ENCODE measurements around the gene WDR35.
"Not testable (repeated sequence)": the region's sequence is repeated elsewhere in the genome, so short reads cannot be mapped to it uniquely, and the experiment has no call there.

WDR35 gene

DNA sequence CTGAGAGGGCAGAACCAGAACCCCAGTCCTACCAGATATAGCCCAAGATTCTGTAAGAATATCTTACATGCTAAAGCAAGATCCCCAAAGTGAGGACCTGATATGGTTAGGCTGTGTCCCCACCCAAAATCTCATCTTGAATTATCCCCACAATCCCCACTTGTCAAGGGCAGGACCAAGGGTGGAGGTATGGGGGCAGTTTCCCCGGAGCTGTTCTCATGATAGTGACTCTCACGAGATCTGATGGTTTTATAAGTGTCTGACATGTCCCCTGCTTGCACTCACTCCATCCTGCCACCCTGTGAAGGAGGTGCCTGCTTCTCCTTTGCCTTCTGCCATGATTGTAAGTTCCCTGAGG, 108.0 kb downstream of the WDR35 start:
- Histone ChIP-seq H3K36me3 (no peaks in the 10 kb centered on the region), H3K27ac (no peak overlapping the region), H3K4me1 (ENCODE audit: control insufficient read depth in 1 of 2, insufficient read depth in 1 of 2, low read depth in 1 of 2, low read length in 1 of 2) (no peaks in the 10 kb centered on the region), H3K27me3 (peaks cover 4% of the 10 kb centered on the region), H3K9me3 (no peaks in the 10 kb centered on the region), H3K4me3 (ENCODE audit: low read depth in 1 of 2, low read length in 1 of 2) (no peak overlapping the region)
- TF ChIP-seq, protein P1, sequence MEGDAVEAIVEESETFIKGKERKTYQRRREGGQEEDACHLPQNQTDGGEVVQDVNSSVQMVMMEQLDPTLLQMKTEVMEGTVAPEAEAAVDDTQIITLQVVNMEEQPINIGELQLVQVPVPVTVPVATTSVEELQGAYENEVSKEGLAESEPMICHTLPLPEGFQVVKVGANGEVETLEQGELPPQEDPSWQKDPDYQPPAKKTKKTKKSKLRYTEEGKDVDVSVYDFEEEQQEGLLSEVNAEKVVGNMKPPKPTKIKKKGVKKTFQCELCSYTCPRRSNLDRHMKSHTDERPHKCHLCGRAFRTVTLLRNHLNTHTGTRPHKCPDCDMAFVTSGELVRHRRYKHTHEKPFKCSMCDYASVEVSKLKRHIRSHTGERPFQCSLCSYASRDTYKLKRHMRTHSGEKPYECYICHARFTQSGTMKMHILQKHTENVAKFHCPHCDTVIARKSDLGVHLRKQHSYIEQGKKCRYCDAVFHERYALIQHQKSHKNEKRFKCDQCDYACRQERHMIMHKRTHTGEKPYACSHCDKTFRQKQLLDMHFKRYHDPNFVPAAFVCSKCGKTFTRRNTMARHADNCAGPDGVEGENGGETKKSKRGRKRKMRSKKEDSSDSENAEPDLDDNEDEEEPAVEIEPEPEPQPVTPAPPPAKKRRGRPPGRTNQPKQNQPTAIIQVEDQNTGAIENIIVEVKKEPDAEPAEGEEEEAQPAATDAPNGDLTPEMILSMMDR (IDR thresholded peaks at IDR 0.05), result no peak

DNA sequence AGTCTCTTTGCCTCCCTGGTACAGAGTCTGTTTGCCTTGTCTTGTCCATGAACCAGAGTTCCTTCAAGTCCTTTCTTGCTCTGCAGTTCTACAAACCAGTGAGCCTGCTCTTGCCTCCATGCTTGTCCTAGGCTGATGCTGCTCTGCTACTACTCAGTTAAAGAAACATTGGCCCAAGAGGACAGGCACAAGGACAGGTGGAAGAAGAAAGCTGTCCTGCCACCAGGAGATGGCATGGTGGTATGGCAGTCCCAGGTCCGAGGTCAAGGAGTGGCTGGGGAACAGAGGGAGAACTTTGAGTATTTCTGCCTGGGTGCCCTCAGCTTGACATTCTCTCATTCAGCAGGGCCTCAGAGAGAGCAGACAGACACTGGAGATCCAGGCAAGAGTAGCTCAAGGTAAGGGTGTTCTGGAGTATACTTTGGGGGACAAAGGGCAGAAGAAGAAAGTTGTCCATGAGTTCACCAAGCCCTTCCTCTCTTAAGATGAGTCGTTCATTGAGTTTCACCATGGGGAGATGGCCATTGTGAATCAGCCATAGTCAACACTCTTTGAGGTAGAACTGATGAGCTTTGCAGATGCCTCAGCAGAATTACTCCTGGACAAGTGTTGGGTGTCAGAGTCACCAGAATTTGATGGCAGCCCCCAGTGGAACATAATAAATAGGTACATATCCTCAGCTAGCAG, 108.5 kb downstream of the WDR35 start:
- Histone ChIP-seq H3K9me3 (no peaks in the 10 kb centered on the region), H3K36me3 (no peaks in the 10 kb centered on the region), H3K27me3 (peaks cover 4% of the 10 kb centered on the region), H3K27ac (no peak overlapping the region), H3K4me3 (ENCODE audit: low read depth in 1 of 2, low read length in 1 of 2) (no peak overlapping the region), H3K4me1 (ENCODE audit: control insufficient read depth in 1 of 2, insufficient read depth in 1 of 2, low read depth in 1 of 2, low read length in 1 of 2) (no peaks in the 10 kb centered on the region)
- TF ChIP-seq, protein P1 (IDR thresholded peaks at IDR 0.05), result no peak

DNA sequence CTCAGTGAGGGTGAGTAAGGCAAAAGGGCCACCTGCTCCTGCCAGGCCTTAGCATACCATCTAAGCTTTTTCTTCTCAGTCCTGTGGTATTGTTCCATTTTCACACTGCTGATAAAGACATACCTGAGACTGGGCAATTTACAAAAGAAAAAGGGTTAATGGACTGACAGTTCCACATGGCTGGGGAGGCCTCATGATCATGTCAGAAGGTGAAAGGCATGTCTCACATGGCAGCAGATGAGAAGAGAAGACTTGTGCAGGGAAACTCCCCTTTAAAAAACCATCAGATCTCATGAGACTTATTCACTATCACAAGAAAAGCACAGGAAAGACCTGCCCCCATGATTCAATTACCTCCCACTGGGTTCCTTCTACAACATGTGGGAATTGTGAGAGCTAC, 109.7 kb downstream of the WDR35 start:
- H3K4me1 ChIP-seq (ENCODE audit: control insufficient read depth in 1 of 2, insufficient read depth in 1 of 2, low read depth in 1 of 2, low read length in 1 of 2); H3K9me3 ChIP-seq; H3K27ac ChIP-seq; H3K36me3 ChIP-seq; H3K27me3 ChIP-seq; H3K4me3 ChIP-seq (ENCODE audit: low read depth in 1 of 2, low read length in 1 of 2): not testable (repeated sequence)

DNA sequence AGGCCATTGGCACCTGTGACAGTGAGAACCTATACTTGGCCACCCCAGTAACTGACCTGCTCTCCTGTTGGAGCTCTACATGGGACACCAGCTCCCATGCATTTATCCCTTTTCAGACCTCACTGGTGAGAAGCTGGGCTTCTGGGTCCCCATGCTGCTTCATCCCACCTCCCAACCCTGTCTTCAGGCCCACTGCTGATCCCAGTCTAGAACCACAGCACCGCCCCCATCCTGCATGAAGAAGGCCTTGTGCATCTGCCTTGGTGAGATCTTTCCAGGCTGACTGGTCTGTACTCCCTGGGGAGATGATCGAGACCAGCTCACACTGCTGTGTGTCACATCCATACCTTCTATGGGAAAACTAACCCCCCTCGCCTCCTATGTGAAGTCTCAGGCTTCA, 110.8 kb downstream of the WDR35 start:
- Histone ChIP-seq H3K36me3 (peaks cover 6% of the 10 kb centered on the region), H3K27ac (no peak overlapping the region), H3K9me3 (no peaks in the 10 kb centered on the region), H3K4me1 (ENCODE audit: control insufficient read depth in 1 of 2, insufficient read depth in 1 of 2, low read depth in 1 of 2, low read length in 1 of 2) (no peaks in the 10 kb centered on the region), H3K27me3 (peaks cover 4% of the 10 kb centered on the region), H3K4me3 (ENCODE audit: low read depth in 1 of 2, low read length in 1 of 2) (no peak overlapping the region)
- TF ChIP-seq, protein P1 (IDR thresholded peaks at IDR 0.05), result no peak

DNA sequence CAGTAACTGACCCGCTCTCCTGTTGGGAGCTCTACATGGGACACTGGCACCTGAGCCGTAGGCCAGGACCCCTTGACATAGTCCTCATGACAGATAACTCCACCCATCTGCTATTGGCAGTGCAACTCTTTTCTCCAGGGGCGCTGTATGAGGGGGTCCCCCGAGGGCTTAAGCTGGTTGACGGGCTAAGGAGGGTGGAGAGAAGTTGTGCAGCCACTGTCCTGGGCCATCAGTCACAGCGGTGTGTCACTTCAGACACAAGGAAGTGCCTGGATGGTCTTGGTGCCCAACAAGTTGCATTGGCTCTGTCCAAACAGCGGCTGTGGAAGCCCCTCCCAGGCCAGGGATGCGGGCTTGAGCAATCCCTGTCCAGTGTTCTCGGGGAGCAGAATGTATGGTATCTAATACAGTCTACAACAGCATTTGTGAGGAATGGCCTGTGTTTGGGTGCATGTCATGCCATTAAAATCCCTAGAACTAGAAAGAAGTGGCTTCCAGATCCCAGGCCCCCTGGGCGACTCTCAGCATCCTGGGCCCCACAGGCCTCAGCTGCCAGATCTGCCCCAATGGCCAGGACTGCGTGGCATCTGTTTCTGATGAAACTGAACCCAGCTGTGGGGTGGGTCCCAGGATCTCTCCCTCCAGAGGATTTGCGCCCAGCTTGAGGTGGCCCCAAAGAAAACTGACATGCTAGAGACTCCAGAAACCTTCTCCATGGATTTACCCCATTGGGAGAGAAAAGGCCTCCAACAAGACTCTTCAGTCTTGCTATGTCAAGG, 111.4 kb downstream of the WDR35 start:
- Histone ChIP-seq H3K9me3 (no peaks in the 10 kb centered on the region), H3K36me3 (peaks cover 6% of the 10 kb centered on the region), H3K4me3 (ENCODE audit: low read depth in 1 of 2, low read length in 1 of 2) (no peak overlapping the region), H3K27me3 (peaks cover 4% of the 10 kb centered on the region), H3K27ac (no peak overlapping the region), H3K4me1 (ENCODE audit: control insufficient read depth in 1 of 2, insufficient read depth in 1 of 2, low read depth in 1 of 2, low read length in 1 of 2) (no peaks in the 10 kb centered on the region)
- TF ChIP-seq, protein P1 (IDR thresholded peaks at IDR 0.05), result no peak

DNA sequence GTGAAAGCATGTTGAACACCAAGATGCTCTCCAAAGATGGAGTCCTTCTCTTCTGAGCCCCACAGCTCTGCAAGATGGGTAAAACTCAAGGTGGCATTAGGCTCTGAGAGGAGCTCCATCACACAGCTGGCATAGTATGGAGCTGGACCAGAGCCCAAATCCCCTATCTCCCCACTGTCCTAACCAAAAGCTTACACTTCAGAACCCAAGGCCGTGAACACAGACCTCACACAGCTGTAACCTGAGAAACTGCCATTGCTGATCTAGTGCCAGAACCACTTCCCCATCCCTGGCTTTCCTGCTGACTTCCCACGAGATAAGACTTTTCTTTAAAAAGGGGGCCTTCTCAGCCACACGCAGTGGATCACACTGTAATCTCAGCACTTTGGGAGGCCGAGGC, 113.2 kb downstream of the WDR35 start:
- Histone ChIP-seq H3K9me3 (no peaks in the 10 kb centered on the region), H3K27me3 (peaks cover 4% of the 10 kb centered on the region), H3K4me3 (ENCODE audit: low read depth in 1 of 2, low read length in 1 of 2) (no peak overlapping the region), H3K27ac (no peak overlapping the region), H3K36me3 (peaks cover 9% of the 10 kb centered on the region), H3K4me1 (ENCODE audit: control insufficient read depth in 1 of 2, insufficient read depth in 1 of 2, low read depth in 1 of 2, low read length in 1 of 2) (no peaks in the 10 kb centered on the region)
- TF ChIP-seq, protein P1 (IDR thresholded peaks at IDR 0.05), result no peak
